ENCODE results near the gene ARF4. TPM values are rescaled to one million over a fixed set of nuclear protein-coding genes. Genes with fewer than 3 reads are reported as not detected.

Gene ARF4
- total RNA-seq, 6 donors from 2014 or later: 39.8 to 153 (median 124) TPM

DNA sequence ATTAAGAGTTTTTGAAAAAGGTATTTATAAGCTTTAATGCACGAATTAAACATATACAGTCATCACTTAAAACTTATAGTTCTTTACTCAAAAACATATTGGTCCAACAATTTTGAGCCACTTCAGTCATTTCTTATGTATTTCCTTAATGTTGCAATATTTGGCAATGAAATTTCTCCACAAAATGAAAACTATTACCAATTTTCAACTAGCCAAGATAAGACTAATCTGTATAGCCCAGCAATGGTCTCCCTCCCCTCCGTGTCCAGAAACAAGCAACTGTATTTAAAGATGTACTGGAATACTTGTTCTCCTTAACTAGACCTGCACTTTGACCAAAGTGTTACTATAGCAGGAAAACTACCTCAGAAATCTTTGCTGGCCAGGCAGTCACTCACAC lies 9.2 kb downstream of the ARF4 start:
- DNase-seq: no peak
- TF ChIP-seq EP300 (IDR thresholded peaks at IDR 0.05): no peak
- no peak for TF ChIP-seq POLR2A (IDR thresholded peaks at IDR 0.05)
- TF ChIP-seq, protein P1, sequence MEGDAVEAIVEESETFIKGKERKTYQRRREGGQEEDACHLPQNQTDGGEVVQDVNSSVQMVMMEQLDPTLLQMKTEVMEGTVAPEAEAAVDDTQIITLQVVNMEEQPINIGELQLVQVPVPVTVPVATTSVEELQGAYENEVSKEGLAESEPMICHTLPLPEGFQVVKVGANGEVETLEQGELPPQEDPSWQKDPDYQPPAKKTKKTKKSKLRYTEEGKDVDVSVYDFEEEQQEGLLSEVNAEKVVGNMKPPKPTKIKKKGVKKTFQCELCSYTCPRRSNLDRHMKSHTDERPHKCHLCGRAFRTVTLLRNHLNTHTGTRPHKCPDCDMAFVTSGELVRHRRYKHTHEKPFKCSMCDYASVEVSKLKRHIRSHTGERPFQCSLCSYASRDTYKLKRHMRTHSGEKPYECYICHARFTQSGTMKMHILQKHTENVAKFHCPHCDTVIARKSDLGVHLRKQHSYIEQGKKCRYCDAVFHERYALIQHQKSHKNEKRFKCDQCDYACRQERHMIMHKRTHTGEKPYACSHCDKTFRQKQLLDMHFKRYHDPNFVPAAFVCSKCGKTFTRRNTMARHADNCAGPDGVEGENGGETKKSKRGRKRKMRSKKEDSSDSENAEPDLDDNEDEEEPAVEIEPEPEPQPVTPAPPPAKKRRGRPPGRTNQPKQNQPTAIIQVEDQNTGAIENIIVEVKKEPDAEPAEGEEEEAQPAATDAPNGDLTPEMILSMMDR (IDR thresholded peaks at IDR 0.05): no peak
- TF ChIP-seq POLR2AphosphoS5 (IDR thresholded peaks at IDR 0.05): no peak
- 81 to 82% methylated on average over 2 of the region's 2 CpGs for WGBS, 2 donors
- peaks cover 0 to 22% (median 4%) of the 10 kb centered on the region in 4 donors for H3K36me3 ChIP-seq
- H3K4me1 ChIP-seq: peaks cover 14 to 55% (median 30%) of the 10 kb centered on the region in 4 donors
- no peak overlapping the region for H3K27ac ChIP-seq
- H3K9me3 ChIP-seq: no peaks in the 10 kb centered on the region
- no peaks in the 10 kb centered on the region for H3K27me3 ChIP-seq
- ATAC-seq (ENCODE audit: low FRiP score in 2 of 2): no peak
- no peak overlapping the region for H3K4me3 ChIP-seq

DNA sequence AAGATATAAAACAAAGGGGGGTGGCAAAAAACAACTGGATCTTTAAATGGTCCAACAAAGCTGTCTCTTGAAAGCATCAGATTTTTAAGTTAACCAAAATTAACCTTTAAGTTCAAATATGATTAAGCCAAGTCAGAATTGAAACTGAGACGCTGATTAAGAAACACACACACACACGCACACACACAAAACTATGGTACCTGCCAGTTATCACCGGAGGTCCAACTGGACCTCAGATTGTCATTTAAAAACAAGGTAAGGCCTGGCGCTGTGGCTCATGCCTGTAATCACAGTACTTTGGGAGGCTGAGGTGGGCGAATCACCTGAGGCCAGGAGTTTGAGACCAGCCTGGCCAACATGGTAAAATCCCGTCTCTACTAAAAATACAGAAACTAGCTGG lies 10.4 kb downstream of the ARF4 start:
- H3K4me1 ChIP-seq: peaks cover 7 to 45% (median 25%) of the 10 kb centered on the region in 4 donors

GRCh38 chr3:57583544-57583943 lies 13.6 kb downstream of the ARF4 start:
- no peak for TF ChIP-seq POLR2A (IDR thresholded peaks at IDR 0.05)
- Histone ChIP-seq H3K36me3 (peaks cover 2 to 59% (median 10%) of the 10 kb centered on the region in 4 donors), H3K27me3 (no peaks in the 10 kb centered on the region), H3K9me3 (no peaks in the 10 kb centered on the region), H3K27ac (no peak overlapping the region), H3K4me3 (no peak overlapping the region), H3K4me1 (peaks cover 7 to 43% (median 21%) of the 10 kb centered on the region in 4 donors)
- ATAC-seq (ENCODE audit: low FRiP score in 2 of 2) (no peak), DNase-seq (no peak)
- 74 to 80% methylated on average over 2 of the region's 2 CpGs for WGBS, 2 donors

More for the DNA sequence above, 10.4 kb downstream of the ARF4 start:
- WGBS, 2 donors: 75 to 84% methylated on average over 6 of the region's 6 CpGs
- H3K27me3 ChIP-seq: no peaks in the 10 kb centered on the region
- no peak overlapping the region for H3K27ac ChIP-seq
- H3K36me3 ChIP-seq: peaks cover 2 to 29% (median 5%) of the 10 kb centered on the region in 4 donors
- DNase-seq (no peak), ATAC-seq (ENCODE audit: low FRiP score in 2 of 2) (no peak)
- H3K4me3 ChIP-seq: no peak overlapping the region
- no peaks in the 10 kb centered on the region for H3K9me3 ChIP-seq
- TF ChIP-seq, protein P1 (IDR thresholded peaks at IDR 0.05): no peak
- TF ChIP-seq POLR2AphosphoS5 (IDR thresholded peaks at IDR 0.05): no peak
- TF ChIP-seq EP300 (IDR thresholded peaks at IDR 0.05): no peak
- no peak for TF ChIP-seq POLR2A (IDR thresholded peaks at IDR 0.05)

DNA sequence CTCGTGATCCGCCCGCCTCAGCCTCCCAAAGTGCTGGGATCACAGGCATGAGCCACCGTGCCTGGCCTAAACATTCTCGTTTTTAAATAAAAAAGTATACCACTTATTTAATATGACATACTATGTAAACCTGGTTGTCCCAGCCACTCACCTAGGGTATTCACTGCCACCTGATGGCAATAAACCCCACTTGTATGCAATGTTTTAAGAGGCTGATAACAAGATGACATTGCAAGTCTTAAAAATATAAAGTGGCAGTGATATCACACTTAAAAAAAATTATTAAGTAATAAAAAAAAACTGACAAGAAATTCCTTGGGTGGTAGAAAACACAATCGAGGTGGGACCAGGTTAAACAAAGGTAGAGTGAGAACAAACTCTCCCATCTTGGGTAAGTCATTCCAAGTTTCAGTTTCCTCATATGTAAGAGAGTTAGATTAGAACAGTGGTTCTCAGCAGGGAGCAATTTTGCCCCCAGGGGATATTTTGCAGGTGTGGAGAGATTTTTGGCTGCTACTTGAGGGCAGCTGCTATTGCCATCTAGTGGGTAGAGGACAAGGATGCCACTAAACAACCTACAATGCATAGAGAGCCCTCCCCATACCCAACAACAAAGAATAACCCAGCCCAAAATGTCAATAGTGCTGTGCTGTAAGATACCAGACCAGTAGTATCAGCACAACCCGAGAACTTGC lies 14.5 kb downstream of the ARF4 start:
- H3K9me3 ChIP-seq: no peaks in the 10 kb centered on the region
- peaks cover 5 to 67% (median 13%) of the 10 kb centered on the region in 4 donors for H3K36me3 ChIP-seq
- DNase-seq (no peak), ATAC-seq (ENCODE audit: low FRiP score in 2 of 2) (no peak)
- TF ChIP-seq EP300 (IDR thresholded peaks at IDR 0.05): no peak
- TF ChIP-seq, protein P1 (IDR thresholded peaks at IDR 0.05): peak in 1 of 6 experiments; percentile 12
- H3K4me3 ChIP-seq: no peak overlapping the region
- peaks cover 2 to 35% (median 16%) of the 10 kb centered on the region in 4 donors for H3K4me1 ChIP-seq
- 88 to 91% methylated on average over 7 of the region's 7 CpGs for WGBS, 2 donors
- no peak overlapping the region for H3K27ac ChIP-seq
- H3K27me3 ChIP-seq: no peaks in the 10 kb centered on the region

DNA sequence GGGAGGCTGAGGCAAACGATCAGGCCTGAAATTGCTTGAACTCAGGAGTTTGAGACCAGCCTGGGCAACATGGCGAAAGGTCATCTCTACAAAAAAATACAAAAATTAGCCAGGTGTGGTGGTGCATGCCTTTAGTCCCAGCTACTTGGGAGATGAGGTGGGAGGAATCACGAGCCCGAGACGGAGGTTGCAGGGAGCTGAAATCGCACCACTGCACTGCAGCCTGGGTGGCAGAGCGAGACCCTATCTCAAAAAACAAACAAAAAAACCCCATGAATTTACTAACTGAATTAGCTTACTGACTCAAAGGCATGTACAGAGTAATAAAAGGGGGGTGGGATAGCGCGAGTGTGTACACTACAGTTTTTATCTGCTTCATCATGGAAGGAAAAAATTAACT lies 19.3 kb downstream of the ARF4 start:
- ATAC-seq (ENCODE audit: low FRiP score in 2 of 2): no peak
- peaks cover 14 to 94% (median 36%) of the 10 kb centered on the region in 4 donors for H3K36me3 ChIP-seq

More for the DNA sequence above, 19.3 kb downstream of the ARF4 start:
- no peak for DNase-seq
- peaks cover 0 to 5% (median 3%) of the 10 kb centered on the region in 4 donors for H3K4me1 ChIP-seq
- H3K27me3 ChIP-seq: no peaks in the 10 kb centered on the region
- H3K27ac ChIP-seq: no peak overlapping the region
- no peaks in the 10 kb centered on the region for H3K9me3 ChIP-seq
- TF ChIP-seq, protein P1 (IDR thresholded peaks at IDR 0.05): no peak
- no peak for TF ChIP-seq EP300 (IDR thresholded peaks at IDR 0.05)
- no peak for TF ChIP-seq POLR2AphosphoS5 (IDR thresholded peaks at IDR 0.05)
- no peak for TF ChIP-seq POLR2A (IDR thresholded peaks at IDR 0.05)
- 90 to 94% methylated on average over 9 of the region's 9 CpGs for WGBS, 2 donors
- no peak overlapping the region for H3K4me3 ChIP-seq
